ENCODE data around the gene HGFAC.
"Not testable (repeated sequence)": the region's sequence is repeated elsewhere in the genome, so short reads cannot be mapped to it uniquely, and the experiment has no call there.

The HGFAC gene

DNA sequence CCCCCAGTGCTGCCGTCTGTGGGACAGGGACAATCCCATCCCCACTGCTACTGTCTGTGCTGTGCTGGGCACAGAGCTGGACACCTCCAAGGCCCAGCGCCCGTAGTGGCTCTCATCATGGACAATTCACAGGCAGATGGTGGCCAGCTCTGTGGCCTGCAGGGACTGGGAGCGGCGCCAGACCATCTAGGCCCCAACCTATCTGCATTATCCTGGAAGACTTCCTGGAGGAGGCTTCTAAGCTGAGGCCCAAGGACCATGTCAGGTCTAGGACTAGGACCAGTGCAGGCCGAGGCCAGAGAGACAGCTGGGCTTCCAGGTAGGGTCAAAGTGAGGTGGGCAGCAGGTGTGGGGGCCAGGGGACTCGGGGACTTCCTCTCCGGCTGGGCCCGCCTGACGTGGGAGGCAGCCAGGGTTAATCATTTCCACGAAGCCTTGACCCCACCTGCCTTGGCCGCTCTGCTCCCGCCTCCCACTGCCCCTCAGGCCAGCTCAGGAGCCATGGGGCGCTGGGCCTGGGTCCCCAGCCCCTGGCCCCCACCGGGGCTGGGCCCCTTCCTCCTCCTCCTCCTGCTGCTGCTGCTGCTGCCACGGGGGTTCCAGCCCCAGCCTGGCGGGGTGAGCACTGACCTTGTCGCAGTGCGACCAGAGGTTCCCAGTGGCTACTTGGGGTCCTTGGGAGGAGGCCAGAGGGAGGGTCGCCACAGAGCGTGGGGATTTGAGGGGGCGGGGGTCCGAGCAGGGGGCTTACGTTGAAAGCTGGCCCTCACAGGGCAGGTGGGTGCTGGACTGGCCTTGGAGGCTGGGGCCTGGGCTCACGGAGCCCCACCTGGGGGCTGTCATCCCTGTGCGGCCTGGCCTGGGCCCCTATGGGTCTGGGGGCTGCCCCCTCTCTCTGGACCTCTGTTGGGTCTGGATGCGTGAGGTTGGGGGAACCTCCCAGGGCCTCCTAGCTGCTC, at the start of gene HGFAC:
HGFAC (plus strand) TSS at position 468 of the 959 bp plus-strand sequence; CDS start at position 502, 34 bp downstream.
- no peak for FAIRE-seq

- no peak for FAIRE-seq
Measured at GRCh38 chr4:3392321-3392720, 49.4 kb upstream of the HGFAC start.

- FAIRE-seq, result no peak
Measured at GRCh38 chr4:3393171-3393570, 48.6 kb upstream of the HGFAC start.

GRCh38 chr4:3396600-3396999, 45.2 kb upstream of the HGFAC start:
- no peak for FAIRE-seq

DNA sequence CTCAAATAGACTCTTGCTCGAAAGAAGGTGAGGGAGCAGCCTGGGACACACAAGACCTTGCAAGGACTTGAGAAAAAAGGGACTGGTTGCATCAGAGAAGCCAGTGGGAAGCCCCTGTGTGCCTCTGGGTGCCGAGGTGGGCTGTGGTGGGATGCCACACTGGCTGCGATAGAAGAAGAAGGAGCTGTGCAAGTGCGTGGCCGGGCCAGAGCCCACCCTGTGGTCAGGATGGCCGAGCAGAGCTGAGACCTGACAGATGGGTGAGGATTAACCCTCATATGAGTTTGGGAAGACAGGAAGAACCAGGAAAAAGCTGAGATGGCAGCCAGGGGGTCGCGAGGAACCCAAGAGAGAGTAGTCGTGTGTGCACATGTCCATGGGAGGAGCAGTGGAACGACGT, 44.6 kb upstream of the HGFAC start:
- FAIRE-seq, result no peak

- no peak for FAIRE-seq
Measured at GRCh38 chr4:3399277-3400194, 42.2 kb upstream of the HGFAC start.

DNA sequence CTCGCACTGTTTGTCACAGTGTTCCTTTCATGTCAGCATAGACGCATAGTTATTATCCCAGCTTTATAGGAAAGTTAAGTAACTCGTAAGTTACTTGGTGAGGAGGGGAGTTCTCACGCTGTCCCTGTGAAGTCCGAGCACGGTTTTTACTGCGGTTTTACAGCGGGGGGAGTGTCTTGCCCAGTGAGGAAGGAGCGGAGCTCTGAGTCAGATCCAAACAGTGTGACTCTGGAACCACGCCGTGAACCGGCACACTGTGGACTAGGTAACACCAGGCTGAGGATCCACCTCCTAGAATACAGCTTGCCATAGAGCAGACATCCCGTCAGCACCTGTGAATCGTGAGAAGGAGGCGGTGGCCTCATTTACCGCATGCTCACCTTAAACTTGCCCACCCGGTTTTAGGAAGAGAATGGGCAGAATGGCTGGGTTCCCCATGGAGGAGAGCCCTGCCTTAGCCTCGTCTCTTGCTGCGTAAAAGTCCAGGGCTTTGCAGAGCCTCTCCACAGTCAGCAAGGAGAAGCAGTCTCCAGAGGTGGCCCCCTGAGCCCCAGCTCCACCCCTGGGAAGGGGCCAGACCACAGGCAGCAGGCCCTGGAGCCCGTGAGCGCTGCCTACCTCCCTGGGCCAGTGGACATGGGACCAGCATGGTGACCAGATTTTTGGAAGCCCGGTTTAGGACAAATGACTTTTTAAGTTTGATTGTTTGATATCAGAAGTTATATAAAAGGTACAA, 40.2 kb upstream of the HGFAC start:
- no peak for FAIRE-seq

DNA sequence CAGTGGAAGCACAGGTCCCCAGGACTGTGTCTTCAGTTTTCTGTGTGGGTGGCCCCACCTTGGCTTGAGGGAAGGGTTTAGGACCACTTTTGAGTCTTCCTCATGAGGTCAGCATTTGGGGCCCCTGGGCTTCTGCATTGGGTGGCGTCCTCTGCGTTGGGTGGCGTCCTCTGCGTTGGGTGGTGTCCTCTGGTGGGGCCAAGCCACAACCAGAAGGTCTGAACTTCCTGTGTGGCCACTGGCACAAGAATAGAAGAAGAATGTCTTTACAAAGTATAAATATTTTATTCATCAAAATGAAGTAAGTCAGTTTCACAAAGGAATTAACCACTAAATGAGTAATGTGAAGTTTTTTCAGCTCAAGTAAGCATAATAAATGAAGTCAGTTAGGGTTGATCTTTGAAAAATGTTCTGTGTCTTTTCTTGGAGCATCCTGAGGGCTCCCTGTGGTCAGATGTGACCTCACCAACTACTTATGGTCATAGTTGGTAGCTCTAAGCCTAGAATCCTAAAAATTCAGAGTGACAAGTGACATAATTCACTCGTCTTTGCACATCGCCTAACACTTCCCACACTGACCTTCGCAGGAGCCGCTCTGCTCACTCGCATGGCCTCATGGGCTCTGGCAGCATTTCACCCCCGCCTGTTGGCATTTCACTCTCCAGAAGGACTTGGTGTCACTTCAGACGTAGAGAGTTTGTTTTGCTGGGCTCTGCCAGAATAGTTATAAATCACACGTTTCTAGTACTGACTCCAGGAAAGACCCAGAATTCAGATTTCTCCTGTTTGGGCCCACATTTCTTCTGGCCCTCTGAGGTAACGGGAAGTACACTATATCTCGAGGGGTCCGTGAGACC, 39.0 kb upstream of the HGFAC start:
- FAIRE-seq, result no peak

GRCh38 chr4:3403348-3403906, 38.3 kb upstream of the HGFAC start:
- FAIRE-seq, result no peak

DNA sequence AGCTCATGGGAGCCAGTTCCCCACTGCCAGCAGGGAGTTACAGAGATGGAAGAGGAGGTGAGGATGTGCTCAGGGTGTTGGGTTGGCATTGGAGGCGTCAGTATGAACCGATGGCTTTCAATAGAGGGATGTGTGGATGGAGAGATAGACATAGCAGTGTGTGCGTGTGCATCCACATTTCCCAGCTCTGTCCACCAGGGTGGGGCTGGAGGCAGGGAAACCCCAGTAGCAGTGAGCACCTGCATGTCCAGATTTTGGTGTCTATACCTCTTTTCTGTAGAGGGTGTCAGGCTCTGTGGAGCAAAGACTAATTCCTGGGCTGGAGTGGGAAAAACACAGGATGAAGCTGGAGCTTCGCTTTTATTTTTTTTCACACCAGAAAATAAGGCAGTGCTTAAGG, 37.2 kb upstream of the HGFAC start:
- FAIRE-seq, result no peak

DNA sequence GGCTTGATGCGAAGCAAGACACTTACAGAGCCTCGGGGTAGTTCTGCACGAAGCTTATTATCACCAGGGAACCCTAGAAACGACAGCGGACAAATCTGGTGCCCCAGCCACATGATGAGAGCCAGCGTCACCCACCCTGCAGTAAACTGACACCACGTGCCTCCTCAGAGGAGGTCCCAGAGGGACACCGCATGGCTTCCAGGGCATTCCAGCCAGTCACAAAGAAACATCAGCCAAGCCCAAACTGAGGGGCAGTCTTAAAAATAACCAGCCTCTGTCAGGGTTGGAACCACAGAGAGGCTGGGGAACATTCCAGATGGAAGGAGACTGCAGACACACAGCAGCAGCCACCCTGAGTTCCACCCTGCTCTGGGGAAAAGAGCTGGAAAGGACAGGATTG, 36.6 kb upstream of the HGFAC start:
- no peak for FAIRE-seq

DNA sequence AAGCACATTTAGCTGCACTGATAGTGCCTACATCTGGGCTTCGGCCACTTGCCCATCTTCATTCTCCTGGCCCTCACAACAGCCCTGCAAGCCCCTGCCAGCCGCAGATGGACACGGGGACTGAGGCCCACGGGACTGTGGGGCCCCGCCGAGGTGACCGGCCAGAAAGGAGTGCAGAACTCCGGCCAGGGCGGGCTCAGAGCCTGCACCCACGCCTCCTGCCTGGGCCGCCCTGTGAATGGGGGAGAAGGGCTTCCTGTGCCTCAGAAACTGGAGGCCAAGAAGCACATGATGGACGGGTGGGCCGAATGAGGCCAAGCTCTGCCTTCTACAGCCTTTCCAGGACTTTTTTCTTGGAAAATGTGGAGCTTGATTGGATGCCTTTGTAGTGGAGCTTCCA, 35.7 kb upstream of the HGFAC start:
- no peak for FAIRE-seq

GRCh38 chr4:3406431-3406830, 35.3 kb upstream of the HGFAC start:
- no peak for FAIRE-seq

DNA sequence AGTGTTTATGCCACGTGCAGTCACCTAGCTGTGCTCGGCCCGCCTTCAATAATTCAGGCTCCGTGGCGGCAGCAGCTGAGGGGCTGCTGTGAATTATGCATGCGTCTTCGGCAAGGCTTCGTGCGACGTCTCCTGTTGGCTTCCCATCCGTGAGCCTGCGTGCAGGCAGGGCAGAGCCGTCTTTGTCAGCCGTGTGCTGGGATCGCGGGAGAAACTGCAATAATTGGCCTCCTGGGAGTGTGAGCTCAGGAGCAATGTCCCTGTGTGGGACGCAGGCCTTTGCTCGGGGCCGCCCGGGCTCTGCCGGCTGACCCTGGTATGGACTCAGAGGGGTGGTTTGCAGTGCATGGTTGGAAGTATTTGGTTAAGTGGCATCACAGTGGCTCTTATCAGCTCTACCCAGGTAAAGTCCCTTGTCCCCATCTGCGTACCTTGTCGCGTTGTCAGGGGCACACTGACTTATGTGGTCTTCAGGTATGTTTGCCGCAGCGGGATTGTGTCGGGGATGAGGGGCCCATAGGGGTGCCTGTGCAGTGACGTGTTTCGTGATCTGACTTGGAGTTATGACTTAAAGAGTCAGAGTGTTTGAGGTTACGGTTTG, 34.5 kb upstream of the HGFAC start:
- no peak for FAIRE-seq

- no peak for FAIRE-seq
Measured at GRCh38 chr4:3407930-3408792, 33.6 kb upstream of the HGFAC start.

DNA sequence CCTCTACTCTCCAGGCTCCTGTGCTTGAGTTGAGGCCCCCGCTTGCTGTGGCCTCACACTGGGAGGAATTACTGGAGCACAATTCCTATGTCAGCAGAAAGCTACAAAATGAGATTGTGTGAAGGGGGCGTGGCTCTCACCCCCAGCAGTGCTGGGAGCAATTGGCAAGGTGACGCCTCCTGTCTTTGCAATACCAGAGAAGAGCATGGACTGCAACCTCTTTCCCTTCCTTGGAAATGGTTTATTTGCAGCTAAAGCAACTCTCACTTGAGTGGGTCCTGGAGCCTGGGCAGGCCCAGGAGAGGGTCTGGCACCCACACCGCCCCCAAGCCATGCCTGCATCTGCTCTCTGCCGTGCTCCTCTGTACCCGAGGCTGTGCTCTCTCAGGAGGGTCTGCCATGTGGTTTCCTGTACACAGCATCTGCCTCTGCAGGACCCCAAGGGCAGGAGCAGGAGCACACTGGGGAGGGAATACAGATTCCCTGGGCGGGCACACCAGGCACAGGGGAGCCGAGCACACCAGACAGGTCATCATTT, 32.9 kb upstream of the HGFAC start:
- no peak for FAIRE-seq

- FAIRE-seq, result no peak
Measured at GRCh38 chr4:3409571-3410091, 32.1 kb upstream of the HGFAC start.

DNA sequence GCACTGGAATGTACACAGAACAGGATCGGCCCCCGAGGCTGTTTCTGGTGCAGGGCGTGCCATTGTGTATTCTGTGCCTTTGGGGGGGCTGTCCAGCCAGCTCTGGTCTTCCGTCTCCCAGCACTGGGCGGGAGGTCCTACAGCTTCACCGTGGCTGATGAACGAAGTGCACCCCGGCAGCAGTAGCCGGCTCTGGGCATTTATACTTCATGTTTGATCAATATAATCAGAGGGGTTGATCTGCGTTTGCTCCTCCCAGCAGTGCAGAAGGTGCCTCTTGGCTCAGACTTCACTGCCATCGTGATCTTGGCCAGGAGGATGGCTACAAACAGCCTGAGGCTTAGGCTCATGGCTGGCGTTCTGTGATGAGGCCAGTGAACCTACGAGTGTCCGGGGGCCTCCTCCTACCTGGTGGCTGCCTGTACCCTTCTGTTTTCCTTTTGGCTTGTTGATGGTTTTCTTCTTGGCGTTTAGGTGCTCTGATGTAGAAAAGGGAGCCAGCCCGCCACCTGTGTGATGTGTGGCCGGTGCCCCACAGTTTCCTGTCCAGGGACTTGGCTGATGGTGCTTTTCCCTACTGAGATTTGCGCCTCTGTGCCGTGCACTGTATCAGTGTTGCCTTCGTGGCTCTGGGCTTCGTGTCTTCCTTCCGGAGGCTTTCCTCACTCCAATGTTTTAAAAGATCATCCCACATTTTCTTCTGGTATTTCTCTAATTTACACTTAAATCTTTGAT, 31.2 kb upstream of the HGFAC start:
- FAIRE-seq, result no peak

- not testable (repeated sequence) for FAIRE-seq
Measured at GRCh38 chr4:3411190-3411589, 30.6 kb upstream of the HGFAC start.
